ENCODE results near the gene ZCCHC7. TPM values are rescaled to one million over a fixed set of nuclear protein-coding genes. Genes with fewer than 3 reads are reported as not detected.

Gene ZCCHC7
- total and polyA plus RNA-seq, 10 of the 15 experiments (the other 5 are each of a cell fraction or from before 2014, with no cell fraction given), result 42.9 to 178 (median 53.3) TPM

DNA sequence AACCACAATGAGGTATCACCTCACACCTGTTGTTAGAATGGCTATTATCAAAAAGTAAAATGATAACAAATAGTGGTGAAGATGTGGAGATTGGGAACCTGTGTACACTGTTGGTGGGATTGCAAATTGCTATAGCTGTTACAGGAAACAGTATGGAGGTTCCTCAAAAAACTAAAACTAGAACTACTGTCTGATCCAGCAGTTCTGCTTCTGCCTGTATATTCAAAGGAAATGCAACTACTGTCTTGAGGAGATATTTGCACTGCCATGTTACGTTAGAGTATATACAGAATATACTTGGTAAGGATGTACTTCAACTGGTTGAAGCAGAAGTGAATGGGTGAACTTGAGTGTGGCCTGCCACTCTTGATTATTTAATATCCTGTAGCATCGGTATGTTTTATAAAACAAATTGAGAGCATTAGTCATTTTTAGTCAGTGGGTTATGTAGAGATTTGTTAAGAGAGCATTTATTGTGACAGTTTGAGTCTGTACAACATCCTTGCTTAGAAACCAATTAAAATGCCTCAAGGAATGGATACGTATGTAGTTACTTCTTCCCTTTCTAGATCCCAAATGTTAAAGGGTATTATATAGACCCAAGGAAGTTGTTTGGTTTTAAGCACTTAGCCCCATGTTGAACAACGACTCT lies 37.5 kb downstream of the ZCCHC7 start:
- in situ Hi-C loops (cut with MboI) (no loop called here), intact Hi-C loops (cut with micrococcal nuclease; ENCODE audit: unreplicated experiment) (no loop called here)
- Histone ChIP-seq H2AFZ (ENCODE audit: control insufficient read depth, low read depth, low read length) (no peak overlapping the region), H3K9me3 (replicated peaks; ENCODE audit: control insufficient read depth, insufficient read depth, low read length) (peaks cover 3% of the 10 kb centered on the region; the same call in 2 of the 3 replicates), H4K20me1 (ENCODE audit: control insufficient read depth, insufficient read depth) (no peaks in the 10 kb centered on the region), H3K4me2 (ENCODE audit: control insufficient read depth, insufficient read depth) (no peak overlapping the region), H3K27me3 (replicated peaks in 1 of 2; ENCODE audit: control insufficient read depth in 2 of 2, insufficient read depth in 2 of 2, low read length in 1 of 2) (no peaks in the 10 kb centered on the region), H3K27ac (ENCODE audit: control insufficient read depth, insufficient read depth) (no peak overlapping the region), H3K9ac (ENCODE audit: control insufficient read depth, insufficient read depth, low read length) (no peak overlapping the region), H3K36me3 (ENCODE audit: control insufficient read depth in 2 of 2, insufficient read depth in 2 of 2, low read length in 1 of 2) (peaks cover 5 to 25% of the 10 kb centered on the region in 2 experiments; a peak in 3 of 4 replicates), H3K4me3 (no peak overlapping the region), H3K4me1 (ENCODE audit: control insufficient read depth, insufficient read depth, low read length) (peaks cover 13% of the 10 kb centered on the region), H3K79me2 (ENCODE audit: control insufficient read depth, insufficient read depth, low read length) (peaks cover 40% of the 10 kb centered on the region)
- no peak for DNase-seq (ENCODE audit: low read depth, low spot score)
- no peak for FAIRE-seq
- TF ChIP-seq, protein P1, sequence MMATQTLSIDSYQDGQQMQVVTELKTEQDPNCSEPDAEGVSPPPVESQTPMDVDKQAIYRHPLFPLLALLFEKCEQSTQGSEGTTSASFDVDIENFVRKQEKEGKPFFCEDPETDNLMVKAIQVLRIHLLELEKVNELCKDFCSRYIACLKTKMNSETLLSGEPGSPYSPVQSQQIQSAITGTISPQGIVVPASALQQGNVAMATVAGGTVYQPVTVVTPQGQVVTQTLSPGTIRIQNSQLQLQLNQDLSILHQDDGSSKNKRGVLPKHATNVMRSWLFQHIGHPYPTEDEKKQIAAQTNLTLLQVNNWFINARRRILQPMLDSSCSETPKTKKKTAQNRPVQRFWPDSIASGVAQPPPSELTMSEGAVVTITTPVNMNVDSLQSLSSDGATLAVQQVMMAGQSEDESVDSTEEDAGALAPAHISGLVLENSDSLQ (IDR thresholded peaks at IDR 0.05), result no peak
- TF ChIP-seq, protein P2, sequence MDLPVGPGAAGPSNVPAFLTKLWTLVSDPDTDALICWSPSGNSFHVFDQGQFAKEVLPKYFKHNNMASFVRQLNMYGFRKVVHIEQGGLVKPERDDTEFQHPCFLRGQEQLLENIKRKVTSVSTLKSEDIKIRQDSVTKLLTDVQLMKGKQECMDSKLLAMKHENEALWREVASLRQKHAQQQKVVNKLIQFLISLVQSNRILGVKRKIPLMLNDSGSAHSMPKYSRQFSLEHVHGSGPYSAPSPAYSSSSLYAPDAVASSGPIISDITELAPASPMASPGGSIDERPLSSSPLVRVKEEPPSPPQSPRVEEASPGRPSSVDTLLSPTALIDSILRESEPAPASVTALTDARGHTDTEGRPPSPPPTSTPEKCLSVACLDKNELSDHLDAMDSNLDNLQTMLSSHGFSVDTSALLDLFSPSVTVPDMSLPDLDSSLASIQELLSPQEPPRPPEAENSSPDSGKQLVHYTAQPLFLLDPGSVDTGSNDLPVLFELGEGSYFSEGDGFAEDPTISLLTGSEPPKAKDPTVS (IDR thresholded peaks at IDR 0.05; ENCODE audit: low read depth, low read length), result no peak
- TF ChIP-seq RBBP5 (conservative IDR thresholded peaks at IDR 0.05), result no peak
- TF ChIP-seq POU2F2 (IDR thresholded peaks at IDR 0.05; ENCODE audit: borderline replicate concordance, low read depth, low read length), result no peak
- no peak for TF ChIP-seq POLR2AphosphoS2 (IDR thresholded peaks at IDR 0.05; ENCODE audit: low read depth, low read length)
- no peak for TF ChIP-seq CHD1 (IDR thresholded peaks at IDR 0.05; ENCODE audit: low read depth, low read length)
- TF ChIP-seq TARDBP (IDR thresholded peaks at IDR 0.05; ENCODE audit: borderline replicate concordance), result no peak
- no peak for TF ChIP-seq CREM (IDR thresholded peaks at IDR 0.05; ENCODE audit: low read depth)
- TF ChIP-seq MYC (IDR thresholded peaks at IDR 0.05; ENCODE audit: insufficient read depth, insufficient read length, insufficient replicate concordance, low read length, severe bottlenecking), result no peak
- peak; percentile 28 for ATAC-seq
- RAD21 ChIA-PET (ENCODE audit: unreplicated experiment), result no interaction called here
- CTCF ChIA-PET, result no interaction called here
- POLR2A ChIA-PET, result interaction anchor here (0.7 kb wide), 1 partner anchor 210 kb away, joined by 3 read pairs; no protein-coding TSS in a partner anchor
- WGBS (ENCODE audit: insufficient coverage, insufficient replicate concordance, low lambda C conversion rate, missing lambda C conversion rate), result 95% methylated on average over 4 of the region's 4 CpGs
- SMC1A ChIA-PET (ENCODE audit: uncharacterized antibody, unreplicated experiment), result no interaction called here
- no TSS peak for BruUV-seq (replicated peaks)

All from GM12878 (cell line).